HEK293T (cell line): ENCODE results near the gene PRDM16.

ENCODE experiments used
- ARNT ChIP-seq: fragments of 450-650 bp; IDR thresholded peaks from 2 replicates; pipeline ENCODE4 v1.6.1; 2017; ENCODE audit warnings: mild to moderate bottlenecking
- BHLHE40 ChIP-seq: fragments of 450-650 bp; IDR thresholded peaks from 2 replicates; pipeline ENCODE4 v1.6.1; 2016; ENCODE audit warnings: mild to moderate bottlenecking, moderate library complexity, borderline replicate concordance
- ELF4 ChIP-seq: fragments of 450-650 bp; IDR thresholded peaks from 2 replicates; pipeline ENCODE4 v1.6.1; 2017; ENCODE audit warnings: antibody characterized with exemption
- FOXA1 ChIP-seq: fragments of 450-650 bp; IDR thresholded peaks from 2 replicates; pipeline ENCODE4 v1.6.1; 2016; ENCODE audit warnings: mild to moderate bottlenecking
- FOXK2 ChIP-seq: fragments of 450-650 bp; IDR thresholded peaks from 2 replicates; pipeline ENCODE4 v1.6.1; 2016; ENCODE audit warnings: mild to moderate bottlenecking
- FOXM1 ChIP-seq: fragments of 450-650 bp; IDR thresholded peaks from 2 replicates; pipeline ENCODE4 v1.6.1; 2017; ENCODE audit warnings: mild to moderate bottlenecking, borderline replicate concordance
- HDGF ChIP-seq: fragments of 450-650 bp; IDR thresholded peaks from 2 replicates; pipeline ENCODE4 v1.6.1; 2017; ENCODE audit warnings: antibody characterized with exemption, borderline replicate concordance
- L3MBTL2 ChIP-seq: fragments of 450-650 bp; conservative IDR thresholded peaks from 2 replicates; pipeline ENCODE4 v1.6.1; 2016; ENCODE audit warnings: mild to moderate bottlenecking
- NFRKB ChIP-seq: fragments of 450-650 bp; IDR thresholded peaks from 2 replicates; pipeline ENCODE4 v1.6.1; 2016; ENCODE audit warnings: mild to moderate bottlenecking, moderate library complexity
- SP1 ChIP-seq: fragments of 450-650 bp; IDR thresholded peaks from 2 replicates; pipeline ENCODE4 v1.6.1; 2017
- SUZ12 ChIP-seq: fragments of 450-650 bp; IDR thresholded peaks from 2 replicates; pipeline ENCODE4 v1.6.1; 2016; ENCODE audit warnings: mild to moderate bottlenecking
- TARDBP ChIP-seq: fragments of 450-650 bp; IDR thresholded peaks from 2 replicates; pipeline ENCODE4 v1.6.1; 2016
- ZNF384 ChIP-seq: fragments of 450-650 bp; IDR thresholded peaks from 2 replicates; pipeline ENCODE4 v1.6.1; 2016

GRCh38 chr1:3386205-3387002 is 317.4 kb downstream of the PRDM16 start:
- TF ChIP-seq ELF4 (no peak), SP1 (no peak), FOXK2 (no peak), FOXA1 (no peak), SUZ12 (no peak), ARNT (no peak), BHLHE40 (no peak), FOXM1 (no peak), ZNF384 (no peak), NFRKB (no peak), L3MBTL2 (no peak), HDGF (no peak), TARDBP (no peak)
